T-helper 17 cell (primary cell): Measurements from ENCODE around the gene PDIK1L. TPM values are rescaled to one million over a fixed set of nuclear protein-coding genes. Genes with fewer than 3 reads are reported as not detected.

ENCODE experiments used
- ATAC-seq: fragments of 150-1000 bp; cut with Tn5 transposase; 2 replicates; pipeline ENCODE4 v1.10.0; 2021; ENCODE audit warnings: mild to moderate bottlenecking, moderate library complexity
- DNase-seq, 3 donors: peaks; one replicate each; pipeline versions ENCODE4 v3.0.0 to v3.0.0-alpha.2; 2020 to 2021
- H3K9me3 ChIP-seq: one replicate; pipeline ENCODE4 v1.7.0; 2013; ENCODE audit warnings: low read length, mild to moderate bottlenecking; ENCODE audit not compliant: control insufficient read depth, poor library complexity, severe bottlenecking
- H3K27ac Mint-ChIP-seq: one replicate; pipeline ENCODE4 v1.8.0; 2022; ENCODE audit warnings: mild to moderate bottlenecking, moderate library complexity, mixed read lengths
- H3K27me3 Mint-ChIP-seq: one replicate; pipeline ENCODE4 v1.8.0; 2022; ENCODE audit warnings: mixed read lengths
- H3K36me3 Mint-ChIP-seq: one replicate; pipeline ENCODE4 v1.8.0; 2022; ENCODE audit warnings: low read depth, mixed read lengths
- H3K4me1 Mint-ChIP-seq: one replicate; pipeline ENCODE4 v1.8.0; 2022; ENCODE audit warnings: mild to moderate bottlenecking, mixed read lengths
- H3K4me3 Mint-ChIP-seq: one replicate; pipeline ENCODE4 v1.8.0; 2022; ENCODE audit warnings: mild to moderate bottlenecking, moderate library complexity, mixed read lengths
- total RNA-seq, 4 donors: library from RNA in 2 of 4; stranded (reverse) in 2 of 4; gene quantifications; one replicate each; pipeline ENCODE4 v1.2.3 and lab custom pipeline; 2022 to 2026

PDIK1L gene
- total RNA-seq, 2 donors from 2014 or later: 6.8 to 7.6 TPM

DNA sequence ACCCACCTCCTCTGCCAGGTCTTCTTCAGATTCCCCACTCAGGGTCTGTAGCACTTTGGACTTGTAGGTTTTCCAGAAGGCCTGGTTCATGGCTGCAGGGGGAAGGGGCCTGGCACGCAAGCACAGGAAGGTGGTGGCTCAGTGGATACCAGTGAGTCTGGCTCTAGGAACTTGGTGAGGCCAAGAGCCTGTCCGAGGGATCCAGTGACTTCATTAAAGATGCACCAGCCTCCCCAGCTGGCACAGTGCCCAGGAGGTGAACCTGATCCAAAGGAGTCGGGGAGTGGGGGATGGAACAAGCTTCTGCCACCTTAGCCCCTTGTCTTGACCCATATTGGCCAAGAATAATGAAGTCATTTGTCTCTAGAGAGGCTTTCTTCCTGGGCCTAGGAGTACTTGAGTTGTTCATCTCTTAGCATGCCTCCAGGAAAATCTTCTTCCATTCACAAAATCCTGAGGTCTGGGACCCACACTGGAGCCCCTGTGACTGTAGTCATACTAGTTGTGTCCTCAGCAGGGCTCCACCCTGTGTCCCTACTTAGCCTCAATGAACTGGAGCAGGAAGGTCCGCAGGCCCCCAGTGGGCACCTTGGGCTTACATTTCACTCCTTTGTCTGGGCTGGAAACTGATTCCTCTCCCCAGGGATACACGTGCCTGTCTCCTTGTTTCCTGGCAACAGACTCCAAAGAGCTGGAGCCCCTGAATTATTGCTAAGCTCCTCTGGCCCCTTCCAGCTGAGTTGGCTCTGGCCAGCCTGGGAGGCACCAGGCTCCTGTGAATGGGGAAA is 57.0 kb downstream of the PDIK1L start, which contains the start of gene C1orf232:
Gene C1orf232 (minus strand): TSS at position 554 of the 788 bp plus-strand sequence. CDS start 464 bp downstream, at position 90.
- H3K36me3 Mint-ChIP-seq: no peaks in the 10 kb centered on the region
- no peaks in the 10 kb centered on the region for H3K27me3 Mint-ChIP-seq
- peak within 1 kb of the TSS; percentile 79 for H3K27ac Mint-ChIP-seq
- no peak for DNase-seq
- H3K4me1 Mint-ChIP-seq: peaks cover 16% of the 10 kb centered on the region
- no peak for ATAC-seq
- H3K9me3 ChIP-seq: no peaks in the 10 kb centered on the region
- H3K4me3 Mint-ChIP-seq: peak within 1 kb of the TSS; percentile 92

GRCh38 chr1:26169198-26169554 is 57.6 kb downstream of the PDIK1L start:
- peak overlapping the region; percentile 79 for H3K27ac Mint-ChIP-seq
- DNase-seq: no peak
- ATAC-seq: no peak
- no peaks in the 10 kb centered on the region for H3K27me3 Mint-ChIP-seq
- no peaks in the 10 kb centered on the region for H3K9me3 ChIP-seq
- peak overlapping the region; percentile 92 for H3K4me3 Mint-ChIP-seq
- no peaks in the 10 kb centered on the region for H3K36me3 Mint-ChIP-seq
- H3K4me1 Mint-ChIP-seq: peaks cover 16% of the 10 kb centered on the region

- peak; percentile 94 for ATAC-seq
- H3K36me3 Mint-ChIP-seq: no peaks in the 10 kb centered on the region
- H3K4me1 Mint-ChIP-seq: peaks cover 11% of the 10 kb centered on the region
- no peaks in the 10 kb centered on the region for H3K27me3 Mint-ChIP-seq
- H3K27ac Mint-ChIP-seq: peak within 1 kb of the TSS; percentile 79
- peak; percentile 74 to 81 (median 75) for DNase-seq
- no peaks in the 10 kb centered on the region for H3K9me3 ChIP-seq
- H3K4me3 Mint-ChIP-seq: peak within 1 kb of the TSS; percentile 92
These were observed 58.2 kb downstream of the PDIK1L start, which contains the start of gene ZNF593 for GRCh38 chr1:26169669-26170471. ZNF593 (plus strand) TSS chr1:26169908; CDS start chr1:26169984, 76 bp downstream.

DNA sequence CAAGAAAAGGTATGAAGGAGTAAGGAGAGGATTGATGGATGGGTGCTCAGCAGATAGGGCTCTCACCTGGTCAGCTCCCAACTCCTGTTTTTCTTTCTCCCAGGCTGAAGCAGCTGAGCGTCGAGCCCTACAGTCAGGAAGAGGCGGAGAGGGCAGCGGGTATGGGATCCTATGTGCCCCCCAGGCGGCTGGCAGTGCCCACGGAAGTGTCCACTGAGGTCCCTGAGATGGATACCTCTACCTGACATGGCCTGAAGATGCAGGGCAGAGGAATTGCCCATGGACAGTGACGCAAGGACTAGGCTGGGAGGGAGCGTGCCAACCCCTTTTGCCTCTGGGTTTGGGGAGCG is 58.8 kb downstream of the PDIK1L start:
- no peaks in the 10 kb centered on the region for H3K9me3 ChIP-seq
- H3K27ac Mint-ChIP-seq: peak overlapping the region; percentile 79
- DNase-seq (no peak), ATAC-seq (no peak)
- H3K36me3 Mint-ChIP-seq: no peaks in the 10 kb centered on the region
- H3K4me3 Mint-ChIP-seq: peak overlapping the region; percentile 92
- H3K27me3 Mint-ChIP-seq: no peaks in the 10 kb centered on the region
- peaks cover 11% of the 10 kb centered on the region for H3K4me1 Mint-ChIP-seq

GRCh38 chr1:26171084-26172072 is 59.8 kb downstream of the PDIK1L start, which contains the start of gene ZNF593OS:
ZNF593OS (minus strand) TSS chr1:26171832; CDS start chr1:26171661, 171 bp downstream.
- DNase-seq: no peak
- H3K9me3 ChIP-seq: no peaks in the 10 kb centered on the region
- ATAC-seq: no peak
- peak within 1 kb of the TSS; percentile 79 for H3K27ac Mint-ChIP-seq
- no peaks in the 10 kb centered on the region for H3K27me3 Mint-ChIP-seq
- peaks cover 11% of the 10 kb centered on the region for H3K4me1 Mint-ChIP-seq
- H3K36me3 Mint-ChIP-seq: no peaks in the 10 kb centered on the region
- peak within 1 kb of the TSS; percentile 92 for H3K4me3 Mint-ChIP-seq

Other genes starting within 250 kb of the PDIK1L start
- gene PAQR7, start 236.1 kb upstream of the PDIK1L start, total RNA-seq: 1 to 10 TPM; 1.4 to 2.6 TPM
- gene STMN1, start 205.4 kb upstream of the PDIK1L start, total RNA-seq: 10 to 100 TPM in 1 of 2 donors, 1 to 10 TPM in 1; 9.3 to 13.8 TPM
- gene PAFAH2, start 113.8 kb upstream of the PDIK1L start, total RNA-seq: 1 to 10 TPM; 4.9 to 6.9 TPM
- not detected for gene EXTL1, start 90.0 kb upstream of the PDIK1L start, total RNA-seq
- not detected for gene SLC30A2, start 65.7 kb upstream of the PDIK1L start, total RNA-seq
- gene TRIM63, start 44.2 kb upstream of the PDIK1L start, total RNA-seq: not detected
- gene FAM110D, start 47.3 kb downstream of the PDIK1L start, total RNA-seq: not detected
- not detected for gene C1orf232, start 57.1 kb downstream of the PDIK1L start, total RNA-seq
- gene ZNF593, start 58.1 kb downstream of the PDIK1L start, total RNA-seq: 10 to 100 TPM; 15.6 to 15.9 TPM
- gene ZNF593OS, start 60.0 kb downstream of the PDIK1L start, total RNA-seq: not detected
- 1 to 10 TPM; 3.8 to 5.4 TPM for gene CNKSR1, start 65.7 kb downstream of the PDIK1L start, total RNA-seq
- gene CATSPER4, start 78.8 kb downstream of the PDIK1L start, total RNA-seq: not detected
- gene CEP85, start 122.4 kb downstream of the PDIK1L start, total RNA-seq: 10 to 100 TPM; 12.5 to 14.3 TPM
- gene SH3BGRL3, start 168.3 kb downstream of the PDIK1L start, total RNA-seq: 100 to 1,000 TPM; 361 to 435 TPM
- gene UBXN11, start 194.8 kb downstream of the PDIK1L start, total RNA-seq: 10 to 100 TPM; 44.6 to 45.1 TPM
- 1,000 to 10,000 TPM; 1,152 to 1,411 TPM for gene CD52, start 206.1 kb downstream of the PDIK1L start, total RNA-seq
- 1 to 10 TPM; 1.2 to 2.9 TPM for gene CRYBG2, start 242.3 kb downstream of the PDIK1L start, total RNA-seq